ENCODE measurements around the gene MARS1.

Gene MARS1

DNA sequence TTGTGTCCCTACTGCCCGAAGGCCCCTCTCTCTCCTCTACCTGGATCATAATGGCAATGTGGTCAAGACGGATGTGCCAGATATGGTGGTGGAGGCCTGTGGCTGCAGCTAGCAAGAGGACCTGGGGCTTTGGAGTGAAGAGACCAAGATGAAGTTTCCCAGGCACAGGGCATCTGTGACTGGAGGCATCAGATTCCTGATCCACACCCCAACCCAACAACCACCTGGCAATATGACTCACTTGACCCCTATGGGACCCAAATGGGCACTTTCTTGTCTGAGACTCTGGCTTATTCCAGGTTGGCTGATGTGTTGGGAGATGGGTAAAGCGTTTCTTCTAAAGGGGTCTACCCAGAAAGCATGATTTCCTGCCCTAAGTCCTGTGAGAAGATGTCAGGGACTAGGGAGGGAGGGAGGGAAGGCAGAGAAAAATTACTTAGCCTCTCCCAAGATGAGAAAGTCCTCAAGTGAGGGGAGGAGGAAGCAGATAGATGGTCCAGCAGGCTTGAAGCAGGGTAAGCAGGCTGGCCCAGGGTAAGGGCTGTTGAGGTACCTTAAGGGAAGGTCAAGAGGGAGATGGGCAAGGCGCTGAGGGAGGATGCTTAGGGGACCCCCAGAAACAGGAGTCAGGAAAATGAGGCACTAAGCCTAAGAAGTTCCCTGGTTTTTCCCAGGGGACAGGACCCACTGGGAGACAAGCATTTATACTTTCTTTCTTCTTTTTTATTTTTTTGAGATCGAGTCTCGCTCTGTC is 31.0 kb upstream of the MARS1 start:
- DNase-seq (ENCODE audit: low read depth in 2 of 2) = no peak

DNA sequence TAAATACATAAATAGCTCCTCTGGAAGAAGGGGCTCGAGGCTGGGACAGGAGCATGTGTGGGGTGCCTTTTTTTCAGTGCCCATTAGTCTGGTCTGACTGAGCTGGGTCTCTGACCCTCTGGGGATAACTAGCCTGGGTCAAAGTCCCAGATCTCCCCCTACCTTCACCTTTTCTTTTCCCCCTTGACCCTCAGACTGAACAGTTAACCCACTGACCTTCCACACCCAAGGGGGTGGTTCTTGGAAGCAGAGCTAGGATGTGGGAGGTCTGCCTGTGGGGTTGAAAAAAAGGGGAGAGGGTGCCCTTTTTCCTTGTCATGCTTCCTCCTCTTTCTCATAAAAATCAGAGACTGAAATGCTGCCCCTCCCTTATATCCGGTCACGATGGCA is 29.2 kb upstream of the MARS1 start:
- no peak for DNase-seq (ENCODE audit: low read depth in 2 of 2)

DNA sequence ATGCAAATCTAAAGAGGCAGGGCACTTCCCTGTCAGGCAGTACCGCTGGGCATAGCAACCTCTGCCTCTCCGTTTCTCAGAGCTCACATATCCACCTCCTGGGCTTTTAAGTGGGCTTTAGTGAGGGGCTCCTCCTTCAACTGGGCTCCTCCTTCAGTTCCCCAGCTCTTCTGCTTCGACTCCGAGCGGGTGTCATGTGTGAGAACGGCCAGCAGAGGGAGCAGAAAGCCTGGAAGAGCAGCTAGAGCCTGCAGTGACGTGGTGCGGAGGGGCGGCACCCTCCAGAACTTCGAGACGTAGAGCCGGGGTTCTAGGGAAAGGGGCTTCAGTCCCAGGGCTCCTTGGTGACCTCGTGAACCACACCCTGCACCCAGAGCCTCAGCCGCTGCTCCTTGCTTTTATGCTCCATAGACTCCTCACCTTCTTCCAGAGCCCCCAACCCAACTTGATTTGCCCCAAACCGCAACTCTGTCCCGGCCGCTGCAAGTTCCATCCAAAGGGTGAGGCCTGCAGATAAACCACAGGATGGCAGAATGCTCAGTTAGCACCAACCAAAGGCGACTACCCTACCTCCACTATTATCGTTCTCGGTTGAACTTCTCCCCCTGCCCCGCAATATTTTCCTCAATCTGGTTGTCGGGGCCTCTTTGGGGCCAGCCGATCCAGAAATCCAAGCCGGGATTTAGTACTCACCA is 28.7 kb upstream of the MARS1 start:
- DNase-seq (ENCODE audit: low read depth in 2 of 2) = peak; percentile 92 to 94

DNA sequence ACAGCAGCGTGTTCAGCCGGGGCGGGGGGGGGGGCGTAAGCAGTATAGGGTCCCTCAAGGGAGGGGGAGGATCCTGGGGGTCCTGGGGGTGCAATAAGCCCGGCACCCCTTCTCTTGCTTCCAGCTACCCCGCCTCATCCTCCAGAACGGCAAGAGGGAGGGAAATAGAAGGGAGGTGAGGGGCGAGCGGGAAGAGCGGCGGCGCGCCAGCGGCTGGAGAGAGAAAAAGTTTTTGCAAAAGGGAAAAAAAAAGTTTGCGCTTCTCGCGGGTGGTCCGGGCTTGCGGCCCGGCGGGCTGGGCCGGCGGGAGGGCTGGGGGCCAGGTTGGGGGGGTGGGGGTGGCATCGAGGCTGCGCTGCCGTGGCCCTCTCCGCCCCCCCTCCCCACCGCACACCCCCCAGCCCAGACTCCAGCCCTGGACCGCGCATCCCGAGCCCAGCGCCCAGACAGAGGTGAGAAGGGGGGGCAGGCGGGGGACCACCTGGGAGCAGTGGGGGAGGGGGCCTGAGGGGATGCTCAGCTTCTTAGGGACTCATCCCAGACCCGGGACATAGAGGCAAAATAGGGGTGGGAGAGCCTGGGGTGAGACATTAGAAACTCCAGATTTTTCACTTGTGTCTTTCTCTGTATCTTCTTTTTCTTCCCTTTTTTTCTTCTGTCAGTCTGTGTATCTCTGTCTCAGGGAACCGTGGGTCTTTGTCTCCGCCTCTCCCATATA is 28.0 kb upstream of the MARS1 start, which contains the start of gene GLI1:
Gene GLI1, plus strand, starts transcription at position 36 of the 718 bp plus-strand sequence. CDS start 3,907 bp downstream, outside the sequence.
- DNase-seq (ENCODE audit: low read depth in 2 of 2) = no peak

DNA sequence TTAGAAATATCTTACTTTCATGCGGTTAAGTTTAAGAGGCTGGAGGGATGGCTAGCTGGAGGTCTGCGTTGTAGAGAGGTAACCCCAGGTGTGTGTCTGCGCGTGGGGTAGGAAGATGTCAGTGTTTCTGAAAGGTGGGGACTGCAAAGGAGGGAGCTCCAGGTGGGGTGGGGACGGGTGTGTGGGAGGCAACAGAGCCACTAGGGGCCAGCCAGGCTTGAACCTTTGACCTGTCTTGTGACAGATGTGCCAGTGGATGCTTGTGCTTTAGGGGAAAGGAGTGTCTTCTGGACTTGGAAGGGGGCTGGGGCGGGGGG is 27.4 kb upstream of the MARS1 start:
- no peak for DNase-seq (ENCODE audit: low read depth in 2 of 2)

DNA sequence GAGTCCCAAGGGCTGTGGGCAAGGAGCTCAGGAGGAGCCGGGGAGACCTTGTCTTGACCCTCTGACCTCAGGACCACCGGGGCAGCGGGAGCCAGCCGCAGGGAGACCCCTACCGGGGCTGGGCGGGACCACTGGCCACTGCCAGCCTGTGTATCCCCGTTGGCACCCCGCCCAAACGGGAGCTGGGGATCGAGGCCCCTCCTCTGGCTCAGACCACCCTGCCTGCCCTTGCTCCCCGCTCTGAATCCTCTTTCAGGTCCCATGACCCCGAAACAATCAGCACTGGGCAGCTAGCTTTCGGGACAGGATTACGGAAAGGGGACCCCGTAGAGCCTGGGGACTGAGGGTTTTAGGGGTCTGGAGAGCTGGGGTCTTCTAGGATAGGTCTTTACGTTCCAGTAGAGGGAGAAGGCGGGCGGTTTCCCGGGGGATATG is 27.0 kb upstream of the MARS1 start:
- no peak for DNase-seq (ENCODE audit: low read depth in 2 of 2)

DNA sequence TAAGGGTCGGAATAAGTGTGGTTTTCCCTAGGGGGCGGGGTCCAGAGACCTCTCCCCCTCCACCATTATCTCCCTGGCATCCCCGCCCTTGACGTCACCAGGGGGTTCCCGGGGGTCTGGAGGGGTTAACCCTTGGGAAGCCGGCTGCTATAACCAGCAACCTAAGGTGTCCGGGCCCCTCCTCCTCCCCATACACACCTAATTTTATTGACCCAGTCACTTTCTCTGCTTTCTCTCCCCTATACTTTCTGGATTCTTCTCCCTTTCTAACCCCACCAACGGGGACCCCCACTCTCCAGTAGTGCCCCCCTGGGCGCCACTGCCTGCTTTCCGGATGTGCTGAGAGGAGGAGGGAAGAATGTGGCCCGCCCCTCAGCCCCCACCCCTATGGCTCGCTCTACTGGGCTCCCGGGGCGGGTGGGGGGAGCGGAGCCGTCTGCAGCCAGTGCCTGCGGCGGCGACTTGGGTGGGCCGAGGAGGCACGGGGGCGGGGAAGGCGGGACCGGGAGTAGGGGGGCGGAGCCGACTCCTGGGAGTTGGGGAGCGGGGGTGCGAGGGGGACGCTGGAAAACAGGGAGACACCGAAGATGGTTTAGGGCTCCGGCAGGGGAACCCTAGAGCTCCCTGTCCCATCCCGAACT is 26.5 kb upstream of the MARS1 start:
- DNase-seq (ENCODE audit: low read depth in 2 of 2) = no peak

DNA sequence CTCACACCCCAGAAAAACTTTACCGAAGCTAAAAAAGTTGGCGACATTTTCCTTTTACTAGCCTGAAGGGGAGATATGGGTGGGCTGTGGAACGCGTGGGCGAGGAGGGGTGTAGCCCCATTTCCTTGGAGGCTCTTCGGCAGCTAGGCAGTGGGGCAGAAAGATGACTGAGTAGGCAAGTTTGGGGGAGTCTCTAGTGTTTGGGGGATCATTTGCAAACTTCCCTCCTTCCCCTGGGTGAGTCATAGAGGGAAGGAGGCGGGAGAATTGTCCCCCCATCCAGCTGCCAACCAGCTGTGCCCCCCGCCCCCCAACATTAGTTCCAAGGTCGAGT is 26.0 kb upstream of the MARS1 start:
- DNase-seq (ENCODE audit: low read depth in 2 of 2) = no peak

DNA sequence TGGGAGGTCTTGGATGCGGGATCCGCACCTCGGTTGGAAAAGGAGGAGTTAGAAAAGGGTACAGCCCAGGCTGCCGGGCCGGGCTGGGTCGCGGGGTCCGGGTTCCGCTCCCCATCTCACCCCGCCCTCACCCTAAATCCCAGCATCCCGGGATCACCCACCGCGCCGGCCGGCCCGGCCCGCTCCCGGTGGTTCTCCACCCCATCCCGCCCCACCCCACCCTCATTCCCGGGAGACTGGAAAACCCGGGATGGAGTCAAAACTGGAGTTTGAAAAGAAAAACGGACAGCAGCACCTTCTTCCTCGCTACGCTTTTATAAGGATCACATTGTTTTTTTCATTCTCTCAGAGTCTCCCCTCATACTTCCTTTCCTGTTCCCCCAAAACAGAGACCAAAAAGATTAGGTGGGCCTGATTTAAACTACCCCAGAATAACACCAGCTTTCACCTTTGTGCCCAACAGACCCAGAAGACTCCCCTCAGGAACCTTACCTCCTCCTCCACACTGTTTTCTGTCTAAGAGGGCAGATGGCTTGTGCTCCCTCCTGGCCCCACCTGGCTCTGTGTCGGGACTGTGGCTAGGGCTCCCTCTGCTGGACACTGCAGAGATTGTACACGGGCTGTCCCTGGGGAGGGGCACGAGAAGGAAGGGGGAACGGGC is 25.5 kb upstream of the MARS1 start:
- DNase-seq (ENCODE audit: low read depth in 2 of 2) = peak; percentile 75 to 83

DNA sequence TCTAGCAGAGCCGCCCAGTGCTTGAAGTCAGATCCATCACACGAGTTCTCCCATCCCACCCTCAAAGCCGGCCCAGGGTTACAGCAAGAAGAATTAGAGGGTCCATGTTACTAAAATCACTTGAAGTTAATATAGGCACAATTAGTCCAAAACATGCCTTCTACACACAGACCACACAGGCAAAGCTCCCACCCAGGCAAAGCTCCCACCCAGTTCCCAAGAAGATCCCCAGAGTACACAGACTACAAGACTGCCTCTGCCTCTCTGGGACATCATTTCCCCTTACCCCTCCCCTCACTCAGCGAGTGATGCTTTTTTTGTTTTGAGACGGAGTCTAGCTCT is 25.0 kb upstream of the MARS1 start:
- no peak for DNase-seq (ENCODE audit: low read depth in 2 of 2)

DNA sequence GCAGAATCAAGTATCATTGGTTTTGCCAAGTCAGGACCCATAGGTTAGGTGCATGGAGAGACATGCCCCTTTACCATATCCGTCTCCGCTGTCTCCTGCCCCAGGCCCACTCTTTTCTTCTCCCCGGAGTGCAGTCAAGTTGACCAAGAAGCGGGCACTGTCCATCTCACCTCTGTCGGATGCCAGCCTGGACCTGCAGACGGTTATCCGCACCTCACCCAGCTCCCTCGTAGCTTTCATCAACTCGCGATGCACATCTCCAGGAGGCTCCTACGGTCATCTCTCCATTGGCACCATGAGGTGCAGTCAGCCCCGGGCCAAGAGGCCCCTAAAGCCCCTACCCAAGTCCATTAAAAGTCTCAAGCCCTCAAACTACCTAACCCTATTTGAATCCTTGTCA is 23.3 kb upstream of the MARS1 start:
- no peak for DNase-seq (ENCODE audit: low read depth in 2 of 2)

DNA sequence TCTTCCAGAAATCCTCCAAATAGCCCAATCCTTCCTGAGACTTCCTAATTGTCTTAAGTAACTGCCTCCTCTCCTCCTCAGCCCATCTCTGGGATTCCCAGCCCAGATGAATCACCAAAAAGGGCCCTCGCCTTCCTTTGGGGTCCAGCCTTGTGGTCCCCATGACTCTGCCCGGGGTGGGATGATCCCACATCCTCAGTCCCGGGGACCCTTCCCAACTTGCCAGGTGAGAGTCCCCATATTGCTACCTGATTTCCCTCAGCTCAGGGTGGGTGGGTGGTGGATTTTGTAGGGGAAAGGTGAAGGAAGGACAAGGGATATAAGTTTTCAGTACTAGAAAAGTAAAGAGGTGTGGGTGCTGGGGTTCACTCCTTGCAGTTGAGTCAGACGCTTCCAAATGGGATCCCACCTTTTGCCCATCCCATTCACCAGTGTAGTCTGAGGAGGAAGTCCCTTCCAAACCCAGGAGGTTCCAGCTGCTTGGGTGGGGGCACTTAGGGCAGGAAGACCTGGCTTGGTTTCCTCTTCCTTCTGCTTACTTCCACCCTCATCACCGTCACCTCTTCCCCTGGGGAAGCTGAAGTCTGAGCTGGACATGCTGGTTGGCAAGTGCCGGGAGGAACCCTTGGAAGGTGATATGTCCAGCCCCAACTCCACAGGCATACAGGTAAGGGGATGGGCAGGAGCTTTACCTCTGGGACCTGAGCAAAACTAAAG is 22.7 kb upstream of the MARS1 start:
- DNase-seq (ENCODE audit: low read depth in 2 of 2) = no peak

DNA sequence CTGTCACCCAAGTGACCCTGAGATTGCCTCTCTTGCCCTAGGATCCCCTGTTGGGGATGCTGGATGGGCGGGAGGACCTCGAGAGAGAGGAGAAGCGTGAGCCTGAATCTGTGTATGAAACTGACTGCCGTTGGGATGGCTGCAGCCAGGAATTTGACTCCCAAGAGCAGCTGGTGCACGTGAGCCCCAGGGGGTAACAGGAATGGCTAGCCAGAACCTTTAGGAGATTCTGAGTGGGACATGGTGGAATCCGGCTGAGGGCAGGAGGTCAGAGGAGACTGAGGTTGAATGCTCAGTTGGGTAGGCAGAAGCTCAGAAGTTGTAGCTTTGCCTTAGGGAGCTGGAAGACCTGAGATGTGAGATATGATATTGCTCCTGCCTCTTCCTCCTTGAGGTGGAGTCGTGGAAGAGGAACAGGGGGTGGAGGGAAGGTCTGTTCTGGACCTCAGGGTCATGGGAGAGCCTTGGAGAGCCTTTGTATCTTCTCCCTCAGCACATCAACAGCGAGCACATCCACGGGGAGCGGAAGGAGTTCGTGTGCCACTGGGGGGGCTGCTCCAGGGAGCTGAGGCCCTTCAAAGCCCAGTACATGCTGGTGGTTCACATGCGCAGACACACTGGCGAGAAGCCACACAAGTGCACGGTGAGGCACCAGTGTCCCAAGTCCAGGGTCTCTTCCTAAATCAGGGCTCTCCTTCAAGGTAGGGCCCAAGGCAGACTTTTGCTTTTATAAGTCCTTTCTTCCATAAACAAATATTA is 21.9 kb upstream of the MARS1 start:
- no peak for DNase-seq (ENCODE audit: low read depth in 2 of 2)

DNA sequence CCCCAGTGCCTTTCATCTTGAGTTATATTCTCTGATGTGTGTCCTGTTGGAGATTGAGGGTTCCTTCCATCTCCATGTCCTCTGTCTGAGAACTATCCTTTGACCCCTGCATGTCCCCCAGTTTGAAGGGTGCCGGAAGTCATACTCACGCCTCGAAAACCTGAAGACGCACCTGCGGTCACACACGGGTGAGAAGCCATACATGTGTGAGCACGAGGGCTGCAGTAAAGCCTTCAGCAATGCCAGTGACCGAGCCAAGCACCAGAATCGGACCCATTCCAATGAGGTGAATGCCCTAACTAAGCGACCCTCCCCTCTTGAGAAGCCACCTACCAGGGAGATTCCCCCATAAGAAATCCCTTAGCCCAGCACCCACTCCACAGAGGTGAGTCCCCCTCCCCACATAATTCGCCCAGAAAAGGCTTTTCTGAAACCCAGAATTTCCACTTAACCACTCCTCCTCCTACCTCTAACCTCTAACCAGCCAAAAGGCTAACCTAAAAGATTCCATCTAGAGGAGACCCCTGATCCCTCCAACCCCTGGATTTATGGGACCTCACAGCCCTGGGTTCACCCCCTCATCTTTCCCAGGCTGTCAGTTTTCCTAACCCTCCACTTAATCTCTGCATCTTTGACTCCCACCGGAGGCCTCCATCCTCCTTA is 20.5 kb upstream of the MARS1 start:
- no peak for DNase-seq (ENCODE audit: low read depth in 2 of 2)

DNA sequence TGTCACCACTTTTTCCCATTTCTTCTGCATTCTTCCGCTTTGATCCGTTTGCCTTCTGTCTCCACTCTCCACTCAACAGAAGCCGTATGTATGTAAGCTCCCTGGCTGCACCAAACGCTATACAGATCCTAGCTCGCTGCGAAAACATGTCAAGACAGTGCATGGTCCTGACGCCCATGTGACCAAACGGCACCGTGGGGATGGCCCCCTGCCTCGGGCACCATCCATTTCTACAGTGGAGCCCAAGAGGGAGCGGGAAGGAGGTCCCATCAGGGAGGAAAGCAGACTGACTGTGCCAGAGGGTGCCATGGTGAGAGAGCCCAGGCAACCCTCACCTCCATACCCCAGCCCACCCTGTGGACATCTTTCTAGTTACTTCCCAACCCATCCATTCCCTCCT is 20.0 kb upstream of the MARS1 start:
- no peak for DNase-seq (ENCODE audit: low read depth in 2 of 2)

DNA sequence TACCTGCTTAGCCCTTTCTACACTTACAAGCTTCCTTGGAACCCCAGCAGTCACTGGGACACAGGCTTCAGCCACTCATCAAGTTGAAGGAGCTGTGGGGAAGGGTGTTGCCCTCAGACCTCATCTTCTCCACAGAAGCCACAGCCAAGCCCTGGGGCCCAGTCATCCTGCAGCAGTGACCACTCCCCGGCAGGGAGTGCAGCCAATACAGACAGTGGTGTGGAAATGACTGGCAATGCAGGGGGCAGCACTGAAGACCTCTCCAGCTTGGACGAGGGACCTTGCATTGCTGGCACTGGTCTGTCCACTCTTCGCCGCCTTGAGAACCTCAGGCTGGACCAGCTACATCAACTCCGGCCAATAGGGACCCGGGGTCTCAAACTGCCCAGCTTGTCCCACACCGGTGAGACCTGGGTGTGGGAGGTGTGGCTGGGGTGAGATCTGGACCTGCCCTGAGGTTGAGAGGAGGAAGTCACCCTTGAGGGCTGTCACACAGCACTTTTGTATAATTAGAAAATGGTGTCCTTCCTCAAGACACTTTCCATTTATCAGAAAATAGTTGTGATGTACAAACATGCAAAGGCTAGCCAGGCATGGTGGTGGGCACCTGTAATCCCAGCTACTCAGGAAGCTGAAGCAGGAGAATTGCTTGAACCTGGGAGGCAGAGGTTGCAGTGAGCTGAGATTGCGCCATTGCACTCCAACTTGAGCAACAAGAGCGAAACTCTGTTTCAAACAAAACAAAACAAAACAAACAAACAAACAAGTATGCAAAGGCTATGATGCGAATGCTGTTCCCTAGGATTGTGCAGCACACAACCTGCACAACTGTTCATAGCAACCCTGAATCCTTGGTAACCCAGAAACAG is 18.3 kb upstream of the MARS1 start:
- DNase-seq (ENCODE audit: low read depth in 2 of 2) = no peak

DNA sequence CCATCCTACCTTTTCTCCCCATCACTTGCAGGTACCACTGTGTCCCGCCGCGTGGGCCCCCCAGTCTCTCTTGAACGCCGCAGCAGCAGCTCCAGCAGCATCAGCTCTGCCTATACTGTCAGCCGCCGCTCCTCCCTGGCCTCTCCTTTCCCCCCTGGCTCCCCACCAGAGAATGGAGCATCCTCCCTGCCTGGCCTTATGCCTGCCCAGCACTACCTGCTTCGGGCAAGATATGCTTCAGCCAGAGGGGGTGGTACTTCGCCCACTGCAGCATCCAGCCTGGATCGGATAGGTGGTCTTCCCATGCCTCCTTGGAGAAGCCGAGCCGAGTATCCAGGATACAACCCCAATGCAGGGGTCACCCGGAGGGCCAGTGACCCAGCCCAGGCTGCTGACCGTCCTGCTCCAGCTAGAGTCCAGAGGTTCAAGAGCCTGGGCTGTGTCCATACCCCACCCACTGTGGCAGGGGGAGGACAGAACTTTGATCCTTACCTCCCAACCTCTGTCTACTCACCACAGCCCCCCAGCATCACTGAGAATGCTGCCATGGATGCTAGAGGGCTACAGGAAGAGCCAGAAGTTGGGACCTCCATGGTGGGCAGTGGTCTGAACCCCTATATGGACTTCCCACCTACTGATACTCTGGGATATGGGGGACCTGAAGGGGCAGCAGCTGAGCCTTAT is 17.4 kb upstream of the MARS1 start:
- DNase-seq (ENCODE audit: low read depth in 2 of 2) = no peak

DNA sequence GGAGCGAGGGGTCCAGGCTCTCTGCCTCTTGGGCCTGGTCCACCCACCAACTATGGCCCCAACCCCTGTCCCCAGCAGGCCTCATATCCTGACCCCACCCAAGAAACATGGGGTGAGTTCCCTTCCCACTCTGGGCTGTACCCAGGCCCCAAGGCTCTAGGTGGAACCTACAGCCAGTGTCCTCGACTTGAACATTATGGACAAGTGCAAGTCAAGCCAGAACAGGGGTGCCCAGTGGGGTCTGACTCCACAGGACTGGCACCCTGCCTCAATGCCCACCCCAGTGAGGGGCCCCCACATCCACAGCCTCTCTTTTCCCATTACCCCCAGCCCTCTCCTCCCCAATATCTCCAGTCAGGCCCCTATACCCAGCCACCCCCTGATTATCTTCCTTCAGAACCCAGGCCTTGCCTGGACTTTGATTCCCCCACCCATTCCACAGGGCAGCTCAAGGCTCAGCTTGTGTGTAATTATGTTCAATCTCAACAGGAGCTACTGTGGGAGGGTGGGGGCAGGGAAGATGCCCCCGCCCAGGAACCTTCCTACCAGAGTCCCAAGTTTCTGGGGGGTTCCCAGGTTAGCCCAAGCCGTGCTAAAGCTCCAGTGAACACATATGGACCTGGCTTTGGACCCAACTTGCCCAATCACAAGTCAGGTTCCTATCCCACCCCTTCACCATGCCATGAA is 16.8 kb upstream of the MARS1 start:
- DNase-seq (ENCODE audit: low read depth in 2 of 2) = no peak
